LNCaP clone FGC (cell line): ENCODE data around the gene C3.

ENCODE experiments used
- DNase-seq: peaks from one replicate; pipeline ENCODE4 v3.0.0-alpha.2; 2011; ENCODE audit warnings: low read depth
- H3K4me3 ChIP-seq: 2 replicates; pipeline ENCODE4 v1.5.1; 2011; ENCODE audit warnings: mild to moderate bottlenecking, low read depth, low read length, control low read depth
- TF ChIP-seq, protein P1 (sequence below): IDR thresholded peaks from 2 replicates; pipeline ENCODE4 v1.5.1; 2012; ENCODE audit warnings: mild to moderate bottlenecking; ENCODE audit not compliant: control insufficient read depth, insufficient read depth; ENCODE audit errors: extremely low read depth

The C3 gene

DNA sequence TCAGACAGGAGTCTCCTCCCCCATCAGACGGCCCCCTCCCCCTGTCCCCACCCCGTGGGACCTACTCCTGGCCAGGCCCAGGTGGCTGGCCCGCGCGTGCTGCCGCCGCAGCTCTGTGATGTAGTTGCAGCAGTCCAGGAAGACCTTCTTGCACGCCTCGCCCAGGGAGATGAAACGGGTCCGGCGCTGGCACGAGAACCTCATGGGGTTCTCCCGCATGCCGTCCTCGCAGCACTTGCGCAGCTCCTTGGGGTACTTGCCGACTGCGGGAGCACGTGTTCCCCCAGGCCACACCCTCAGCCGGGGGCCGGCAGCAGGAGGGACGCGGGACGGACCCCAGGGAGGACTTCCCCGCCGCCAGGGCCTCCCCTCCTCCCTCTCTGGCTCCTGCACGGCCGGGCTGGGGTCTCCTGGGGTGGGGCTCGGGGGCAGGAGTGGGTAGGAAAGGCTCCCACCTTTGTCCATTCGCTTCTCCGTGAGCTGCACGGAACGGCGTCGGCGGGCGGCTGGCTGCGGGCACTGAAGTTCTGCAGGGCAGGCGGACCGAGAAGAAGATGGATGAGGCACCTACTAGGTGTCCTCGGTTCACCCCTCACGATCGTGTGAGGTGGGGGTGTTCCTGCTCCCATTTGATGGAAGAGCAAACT, 13.3 kb downstream of the C3 start:
- no peak overlapping the region for H3K4me3 ChIP-seq
- TF ChIP-seq, protein P1, sequence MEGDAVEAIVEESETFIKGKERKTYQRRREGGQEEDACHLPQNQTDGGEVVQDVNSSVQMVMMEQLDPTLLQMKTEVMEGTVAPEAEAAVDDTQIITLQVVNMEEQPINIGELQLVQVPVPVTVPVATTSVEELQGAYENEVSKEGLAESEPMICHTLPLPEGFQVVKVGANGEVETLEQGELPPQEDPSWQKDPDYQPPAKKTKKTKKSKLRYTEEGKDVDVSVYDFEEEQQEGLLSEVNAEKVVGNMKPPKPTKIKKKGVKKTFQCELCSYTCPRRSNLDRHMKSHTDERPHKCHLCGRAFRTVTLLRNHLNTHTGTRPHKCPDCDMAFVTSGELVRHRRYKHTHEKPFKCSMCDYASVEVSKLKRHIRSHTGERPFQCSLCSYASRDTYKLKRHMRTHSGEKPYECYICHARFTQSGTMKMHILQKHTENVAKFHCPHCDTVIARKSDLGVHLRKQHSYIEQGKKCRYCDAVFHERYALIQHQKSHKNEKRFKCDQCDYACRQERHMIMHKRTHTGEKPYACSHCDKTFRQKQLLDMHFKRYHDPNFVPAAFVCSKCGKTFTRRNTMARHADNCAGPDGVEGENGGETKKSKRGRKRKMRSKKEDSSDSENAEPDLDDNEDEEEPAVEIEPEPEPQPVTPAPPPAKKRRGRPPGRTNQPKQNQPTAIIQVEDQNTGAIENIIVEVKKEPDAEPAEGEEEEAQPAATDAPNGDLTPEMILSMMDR: no peak
- no peak for DNase-seq

DNA sequence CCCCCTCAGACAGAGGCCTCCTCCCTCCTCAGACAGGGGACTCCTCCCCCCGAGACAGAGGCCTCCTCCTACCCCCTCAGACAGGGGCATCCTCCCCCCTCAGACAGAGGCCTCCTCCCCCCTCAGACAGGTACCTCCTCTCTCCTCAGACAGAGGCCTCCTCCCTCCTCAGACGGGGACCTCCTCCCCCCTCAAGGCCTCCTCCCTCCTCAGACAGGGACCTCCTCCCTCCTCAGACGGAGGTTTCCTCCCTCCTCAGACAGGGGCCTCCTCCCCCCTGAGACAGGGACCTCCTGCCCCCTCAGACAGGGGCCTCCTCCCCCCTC, 13.9 kb downstream of the C3 start:
- DNase-seq: no peak
- no peak overlapping the region for H3K4me3 ChIP-seq
- TF ChIP-seq, protein P1: no peak

DNA sequence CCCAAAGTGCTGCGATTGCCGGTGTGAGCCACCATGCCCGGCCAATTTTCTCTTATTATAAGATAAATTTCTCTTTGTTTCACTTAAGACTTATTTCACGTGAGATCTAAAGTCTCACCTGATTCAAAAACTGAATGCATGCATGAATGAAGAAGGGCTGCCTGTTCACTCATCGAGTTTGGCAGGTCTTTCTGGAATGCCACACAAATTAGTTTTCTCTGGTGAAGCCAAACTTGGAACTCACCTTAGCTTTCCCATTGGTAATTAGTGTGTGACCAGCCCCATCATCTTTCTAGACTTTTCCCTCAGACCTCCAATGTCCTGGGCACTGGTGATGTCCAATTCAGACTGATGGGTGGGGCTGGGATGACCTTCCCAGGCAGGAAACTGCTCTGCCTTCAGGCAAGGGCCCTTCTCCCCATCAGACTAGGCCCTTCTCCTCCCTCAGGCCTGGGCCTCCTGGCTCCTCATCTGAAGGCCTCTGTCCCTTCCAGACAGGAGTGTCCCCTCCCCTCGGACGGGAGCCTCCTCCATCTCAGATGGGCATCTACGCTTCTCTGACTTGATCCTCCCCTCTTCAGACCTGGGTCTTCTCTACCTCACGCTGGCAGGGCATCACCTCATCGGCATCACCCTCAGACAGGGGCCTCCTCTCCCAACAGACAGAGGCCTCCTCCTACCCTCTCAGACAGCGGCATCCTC, 14.4 kb downstream of the C3 start:
- TF ChIP-seq, protein P1: no peak
- no peak for DNase-seq
- no peak overlapping the region for H3K4me3 ChIP-seq

DNA sequence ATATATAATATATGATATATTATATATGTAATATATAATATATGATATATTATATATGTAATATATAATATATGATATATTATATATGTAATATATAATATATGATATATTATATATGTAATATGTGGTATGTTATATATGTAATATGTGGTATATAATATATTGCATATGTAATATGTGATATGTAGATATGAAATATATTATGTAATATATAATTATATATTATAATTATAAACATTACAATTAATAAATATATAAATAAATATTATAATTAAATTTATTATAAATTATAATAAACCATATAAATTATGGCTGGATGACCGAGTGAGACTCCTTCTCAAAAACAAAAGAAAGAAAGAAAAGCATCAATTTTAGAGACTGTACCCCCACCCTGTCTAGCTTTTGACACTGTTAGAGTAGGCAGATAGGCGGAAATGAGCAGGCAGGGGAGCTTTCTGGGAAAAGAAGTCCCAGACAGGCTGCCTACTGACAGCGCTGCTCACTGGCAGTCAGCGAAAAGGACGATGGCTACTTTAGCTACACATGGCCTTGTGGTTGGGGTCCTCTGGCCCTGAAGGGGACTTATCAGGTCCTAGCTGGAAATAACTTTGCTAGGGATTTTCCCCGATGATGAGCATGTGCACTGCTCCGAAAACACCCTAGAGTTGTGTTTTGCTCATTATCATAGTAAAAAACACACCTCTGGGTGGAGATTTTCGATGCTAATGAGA, 19.7 kb downstream of the C3 start:
- DNase-seq: no peak
- H3K4me3 ChIP-seq: no peak overlapping the region
- TF ChIP-seq, protein P1: no peak

DNA sequence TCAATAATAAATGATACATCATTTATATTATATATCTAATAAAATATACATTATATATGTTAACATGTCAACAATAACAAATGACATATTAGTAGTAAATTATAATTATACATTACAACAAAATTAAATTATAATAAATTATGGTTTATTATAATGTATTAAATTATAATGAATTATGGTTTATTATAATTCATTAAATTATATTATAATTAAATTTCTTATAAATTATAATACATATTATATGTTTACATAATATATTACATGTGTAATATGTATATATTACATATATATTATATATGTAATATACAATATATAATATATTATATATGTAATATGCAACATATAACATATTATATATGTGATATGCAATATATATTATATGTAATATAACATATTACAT, 20.5 kb downstream of the C3 start:
- no peak overlapping the region for H3K4me3 ChIP-seq
- TF ChIP-seq, protein P1: no peak
- no peak for DNase-seq

DNA sequence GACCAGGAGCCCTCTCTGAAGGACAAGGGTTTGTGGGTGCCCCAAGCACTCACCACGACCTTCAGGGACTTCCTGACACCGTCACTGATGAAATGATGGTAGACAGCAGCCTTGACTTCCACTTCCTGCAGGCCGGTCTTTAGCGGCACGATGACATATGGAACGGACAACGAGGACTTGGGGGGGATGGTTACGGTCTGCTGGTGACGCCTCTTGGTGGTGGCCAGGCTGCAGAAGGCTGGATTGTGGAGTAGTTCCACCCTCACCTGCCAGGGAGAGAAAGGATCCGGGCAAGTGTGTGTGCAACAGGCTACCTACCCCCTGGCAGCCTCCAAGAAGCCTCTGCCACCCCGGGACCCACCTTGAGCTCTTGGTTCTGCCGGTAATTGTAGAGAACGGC, 23.2 kb downstream of the C3 start:
- no peak overlapping the region for H3K4me3 ChIP-seq
- no peak for DNase-seq
- TF ChIP-seq, protein P1: no peak
